NB4 (cell line): ENCODE results near the gene BAZ2B.

Experiments used
- MYC ChIP-seq: IDR thresholded peaks from 2 replicates; pipeline ENCODE4 v1.6.1; 2011; ENCODE audit warnings: low read depth, low read length
- POLR2A ChIP-seq: IDR thresholded peaks from 2 replicates; pipeline ENCODE4 v1.6.1; 2011; ENCODE audit warnings: mild to moderate bottlenecking; ENCODE audit not compliant: insufficient read length; ENCODE audit errors: extremely low read depth
- TF ChIP-seq, protein P1 (sequence below): IDR thresholded peaks from one replicate; pipeline ENCODE4 v1.5.1; 2012; ENCODE audit warnings: low read depth, low read length
- TF ChIP-seq, protein P2 (sequence below): IDR thresholded peaks from 2 replicates; pipeline ENCODE4 v1.6.1; 2011; ENCODE audit warnings: low read depth, low read length

DNA sequence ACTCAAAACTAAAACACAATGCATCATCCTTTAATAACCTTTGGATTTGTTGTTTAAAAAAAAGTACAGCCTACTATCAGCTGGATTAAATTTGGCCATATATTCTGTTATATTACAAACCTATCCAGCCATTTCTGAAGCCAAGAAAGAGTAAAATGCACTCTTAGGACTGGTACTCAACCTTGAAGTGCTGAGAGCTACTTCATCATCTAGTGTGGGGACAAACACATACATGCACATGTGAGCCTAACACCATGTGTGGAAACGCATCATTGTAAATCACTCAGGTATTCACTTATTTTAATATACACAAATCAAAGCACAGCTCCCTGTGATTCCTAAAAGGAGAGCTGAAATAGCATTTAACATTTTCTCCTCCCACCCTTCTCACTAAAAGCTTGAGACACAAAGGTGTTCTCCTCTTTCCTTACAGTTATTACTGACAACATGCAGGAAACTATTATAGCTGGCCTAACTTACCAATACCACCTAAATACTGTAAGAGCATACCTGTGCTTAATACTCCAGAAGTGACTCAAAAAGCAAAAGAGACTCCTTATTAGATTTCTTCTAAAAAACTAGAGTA, 7.5 kb downstream of the BAZ2B start:
- TF ChIP-seq, protein P1, sequence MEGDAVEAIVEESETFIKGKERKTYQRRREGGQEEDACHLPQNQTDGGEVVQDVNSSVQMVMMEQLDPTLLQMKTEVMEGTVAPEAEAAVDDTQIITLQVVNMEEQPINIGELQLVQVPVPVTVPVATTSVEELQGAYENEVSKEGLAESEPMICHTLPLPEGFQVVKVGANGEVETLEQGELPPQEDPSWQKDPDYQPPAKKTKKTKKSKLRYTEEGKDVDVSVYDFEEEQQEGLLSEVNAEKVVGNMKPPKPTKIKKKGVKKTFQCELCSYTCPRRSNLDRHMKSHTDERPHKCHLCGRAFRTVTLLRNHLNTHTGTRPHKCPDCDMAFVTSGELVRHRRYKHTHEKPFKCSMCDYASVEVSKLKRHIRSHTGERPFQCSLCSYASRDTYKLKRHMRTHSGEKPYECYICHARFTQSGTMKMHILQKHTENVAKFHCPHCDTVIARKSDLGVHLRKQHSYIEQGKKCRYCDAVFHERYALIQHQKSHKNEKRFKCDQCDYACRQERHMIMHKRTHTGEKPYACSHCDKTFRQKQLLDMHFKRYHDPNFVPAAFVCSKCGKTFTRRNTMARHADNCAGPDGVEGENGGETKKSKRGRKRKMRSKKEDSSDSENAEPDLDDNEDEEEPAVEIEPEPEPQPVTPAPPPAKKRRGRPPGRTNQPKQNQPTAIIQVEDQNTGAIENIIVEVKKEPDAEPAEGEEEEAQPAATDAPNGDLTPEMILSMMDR = no peak
- TF ChIP-seq POLR2A (no peak), MYC (no peak)
- TF ChIP-seq, protein P2, sequence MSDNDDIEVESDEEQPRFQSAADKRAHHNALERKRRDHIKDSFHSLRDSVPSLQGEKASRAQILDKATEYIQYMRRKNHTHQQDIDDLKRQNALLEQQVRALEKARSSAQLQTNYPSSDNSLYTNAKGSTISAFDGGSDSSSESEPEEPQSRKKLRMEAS = no peak
